Measurements from ENCODE around the gene PTGFRN. TPM values are rescaled to one million over a fixed set of nuclear protein-coding genes. Genes with fewer than 3 reads are reported as not detected.

The PTGFRN gene
- total RNA-seq, result 12.4 and 13.1 TPM in 2 replicates

DNA sequence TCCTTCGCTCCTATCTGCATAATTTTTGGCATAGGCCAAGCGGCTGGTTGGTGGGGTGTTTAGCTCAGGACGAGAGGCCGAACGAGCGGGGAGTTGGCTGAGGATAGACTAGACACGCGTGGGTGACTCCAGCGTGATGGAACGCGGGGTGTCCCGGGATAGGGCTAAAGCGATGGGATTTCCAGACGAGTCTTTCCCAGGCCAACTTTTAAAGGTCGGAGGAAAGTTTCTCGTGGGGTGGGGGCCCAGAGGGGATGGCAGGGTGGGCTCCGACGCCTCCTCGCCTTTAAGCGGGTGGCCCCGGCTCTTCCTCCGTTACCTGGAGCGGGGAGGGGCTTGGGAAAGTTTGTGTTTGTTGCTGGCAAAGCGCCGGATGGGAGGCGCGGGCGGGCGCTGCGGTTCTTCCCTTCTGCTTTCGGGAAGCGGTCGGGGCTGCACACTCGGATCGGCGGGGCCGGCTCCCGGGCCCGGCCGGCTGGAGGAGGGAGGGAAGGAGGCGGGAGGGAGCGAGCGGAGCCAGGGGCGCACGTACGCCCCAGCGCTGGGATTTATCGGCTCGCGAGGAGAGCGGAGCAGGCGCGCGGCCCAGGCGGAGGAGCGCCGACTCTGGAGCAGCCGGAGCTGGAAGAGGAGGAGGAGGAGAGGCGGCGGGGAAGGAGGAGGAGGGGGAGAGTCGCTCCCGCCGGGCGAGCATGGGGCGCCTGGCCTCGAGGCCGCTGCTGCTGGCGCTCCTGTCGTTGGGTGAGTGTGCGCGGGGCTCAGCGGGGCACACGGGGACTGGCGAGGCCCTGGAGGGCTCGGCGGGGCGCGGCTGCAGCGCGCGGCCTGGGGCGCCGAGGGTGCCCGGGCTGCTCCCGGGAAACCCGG, at the start of gene PTGFRN:
Gene PTGFRN (plus strand): TSS at position 405 of the 867 bp plus-strand sequence. CDS start 288 bp downstream, at position 693.

DNA sequence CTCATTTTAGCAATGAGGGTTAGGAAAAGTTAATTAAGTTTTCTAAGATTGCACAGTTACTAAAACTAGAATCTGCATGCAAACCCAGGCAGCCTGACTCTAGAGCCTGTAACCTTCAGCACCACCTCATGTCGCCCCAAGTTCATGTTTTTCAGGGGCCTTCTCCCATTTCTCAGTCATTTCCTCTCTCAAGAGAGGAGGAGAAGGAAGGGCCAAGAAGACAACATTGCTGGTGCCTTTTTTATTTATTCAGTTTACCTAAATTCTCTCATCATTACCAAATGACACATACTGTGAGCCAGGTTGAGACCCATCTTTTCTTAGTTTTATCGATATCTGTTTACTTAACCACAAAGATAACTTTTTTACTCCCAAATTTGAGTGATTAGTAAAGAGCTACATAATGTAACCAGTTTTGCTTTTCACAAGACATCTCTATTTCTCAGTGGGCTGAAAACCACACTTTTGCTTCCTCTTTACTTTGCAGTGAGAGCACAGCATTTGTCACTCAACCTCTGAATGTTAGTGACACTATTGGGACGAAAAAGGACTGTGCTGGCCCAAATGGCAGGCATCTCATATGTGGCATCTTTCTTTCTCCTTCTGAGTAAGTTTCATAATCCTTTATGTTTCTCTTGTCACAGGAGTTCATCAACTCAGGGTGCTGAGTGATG, 91.7 kb downstream of the PTGFRN start, which contains the start of gene CD101:
Gene CD101 (plus strand): TSS at position 507 of the 674 bp plus-strand sequence. CDS start 58 bp downstream, at position 565.

Other genes with a start within 250 kb of the PTGFRN start
- 0.37 and 0.66 TPM in 2 replicates for gene IGSF3, start 242.2 kb upstream of the PTGFRN start, total RNA-seq
- not detected in 2 replicates for gene CD2, start 155.5 kb upstream of the PTGFRN start, total RNA-seq
- under 0.01 TPM in 2 replicates for gene CD101, start 91.8 kb downstream of the PTGFRN start, total RNA-seq
- 16.9 and 19.9 TPM in 2 replicates for gene TTF2, start 150.4 kb downstream of the PTGFRN start, total RNA-seq
- gene TRIM45, start 211.8 kb downstream of the PTGFRN start, total RNA-seq, result 5.4 and 6.3 TPM in 2 replicates

All from uterine smooth muscle cell (primary cell).